Endothelial cell of umbilical vein (primary cell): ENCODE measurements around the gene WNT4. TPM values are rescaled to one million over a fixed set of nuclear protein-coding genes. Genes with fewer than 3 reads are reported as not detected.

Source experiments
- BruUV-seq: library from RNA; stranded (reverse); fragments of 400-500 nt; replicated peaks from 2 replicates; lab custom pipeline; 2021; lab: Mats Ljungman, UMichigan
- CTCF ChIA-PET: fragments of 300-600, 350-600 bp; sonication (Branson Sonifier 250); formaldehyde crosslinking; loops from one replicate; lab custom pipeline; 2021; ENCODE audit warnings: antibody characterized with exemption, inconsistent platforms; lab: Charles Lee
- POLR2A ChIA-PET: fragments of 300-600, 350-600 bp; sonication (Branson Sonifier 250); formaldehyde crosslinking; loops from one replicate; lab custom pipeline; 2021; ENCODE audit warnings: antibody characterized with exemption, inconsistent platforms; lab: Charles Lee
- DNase-seq: peaks from one replicate; pipeline ENCODE4 v3.0.0-alpha.2; 2011; ENCODE audit warnings: low read depth, low spot score
- FAIRE-seq: peaks from 2 replicates; lab custom pipeline; 2011; peaks lifted over from hg19 to GRCh38; lab: Jason Lieb, UNC
- H2AFZ ChIP-seq: 2 replicates; pipeline ENCODE4 v1.6.0; 2012; ENCODE audit warnings: low read depth, low read length, control low read depth, inconsistent platforms
- H3K27ac ChIP-seq: 2 replicates; pipeline ENCODE4 v1.5.1; 2011; ENCODE audit warnings: low read depth, mild to moderate bottlenecking, control low read depth, low read length, moderate library complexity; ENCODE audit not compliant: insufficient read depth
- H3K27me3 ChIP-seq, 2 experiments: 2 replicates each; pipeline versions ENCODE4 v1.6.0 to v1.6.1; 2011; ENCODE audit warnings: low read length in 2 of 2, mixed read lengths in 1 of 2; ENCODE audit not compliant: control insufficient read depth in 2 of 2, insufficient read depth in 2 of 2
- H3K36me3 ChIP-seq, 2 experiments: 2 replicates in 1 of 2; 3 replicates in 1 of 2; pipeline ENCODE4 v1.5.1; 2011; ENCODE audit warnings: low read length in 2 of 2, mild to moderate bottlenecking in 1 of 2, moderate library complexity in 1 of 2; ENCODE audit not compliant: control insufficient read depth in 2 of 2, insufficient read depth in 2 of 2; ENCODE audit errors: extremely low read depth in 1 of 2
- H3K4me1 ChIP-seq: 3 replicates; pipeline ENCODE4 v1.5.1; 2011; ENCODE audit warnings: mild to moderate bottlenecking, low read length; ENCODE audit not compliant: control insufficient read depth, insufficient read depth; ENCODE audit errors: extremely low read depth
- H3K4me2 ChIP-seq: 2 replicates; pipeline ENCODE4 v1.6.1; 2011; ENCODE audit warnings: low read length, control low read depth, mixed read lengths; ENCODE audit not compliant: insufficient read depth
- H3K4me3 ChIP-seq, 3 experiments: fragments of 200-600 bp in 1 of 3; sonication (generic), shearing (Covaris generic) in 1 of 3; replicated peaks in 1 of 3; 2 replicates each; pipeline ENCODE4 v1.5.1; 2011 to 2016; ENCODE audit warnings: control low read depth in 3 of 3, low read length in 3 of 3, mild to moderate bottlenecking in 2 of 3, inconsistent platforms in 1 of 3, low read depth in 1 of 3, moderate library complexity in 1 of 3; ENCODE audit not compliant: insufficient read depth in 1 of 3
- H3K79me2 ChIP-seq: 2 replicates; pipeline ENCODE4 v1.6.0; 2012; ENCODE audit warnings: low read length, inconsistent platforms; ENCODE audit not compliant: control insufficient read depth, insufficient read depth
- H3K9ac ChIP-seq: replicated peaks from 2 replicates; pipeline ENCODE3; 2011; ENCODE audit warnings: low read length, control low read depth; ENCODE audit not compliant: insufficient read depth; ENCODE audit errors: extremely low read depth
- H3K9me1 ChIP-seq: replicated peaks from 3 replicates; pipeline ENCODE4 v1.6.0; 2011; ENCODE audit warnings: mild to moderate bottlenecking, low read length; ENCODE audit not compliant: control insufficient read depth, insufficient read depth; ENCODE audit errors: extremely low read depth
- H3K9me3 ChIP-seq: replicated peaks from 2 replicates; pipeline ENCODE4 v1.5.1; 2012; ENCODE audit warnings: low read length, inconsistent platforms; ENCODE audit not compliant: control insufficient read depth, insufficient read depth
- H4K20me1 ChIP-seq: replicated peaks from 2 replicates; pipeline ENCODE3; 2011; ENCODE audit warnings: mild to moderate bottlenecking, low read length; ENCODE audit not compliant: control insufficient read depth, insufficient read depth; ENCODE audit errors: extremely low read depth
- EZH2 ChIP-seq: IDR thresholded peaks from 2 replicates; pipeline ENCODE4 v1.6.1; 2012; ENCODE audit warnings: borderline replicate concordance, low read depth, mild to moderate bottlenecking, moderate library complexity, low read length, inconsistent platforms; ENCODE audit not compliant: severe bottlenecking
- FOS ChIP-seq: IDR thresholded peaks from 2 replicates; pipeline ENCODE4 v1.6.1; 2011; ENCODE audit warnings: mild to moderate bottlenecking, low read length, moderate library complexity, borderline replicate concordance; ENCODE audit not compliant: insufficient read depth
- GATA2 ChIP-seq: IDR thresholded peaks from 2 replicates; pipeline ENCODE4 v1.7.0; 2011; ENCODE audit warnings: low read depth, mild to moderate bottlenecking, moderate library complexity, mixed read lengths, low read length; ENCODE audit not compliant: insufficient read length, insufficient read depth
- JUN ChIP-seq: IDR thresholded peaks from 2 replicates; pipeline ENCODE4 v1.6.1; 2011; ENCODE audit warnings: borderline replicate concordance, low read depth; ENCODE audit not compliant: insufficient read length, insufficient read depth
- MYC ChIP-seq: IDR thresholded peaks from one replicate; pipeline ENCODE4 v1.6.1; 2011; ENCODE audit warnings: mild to moderate bottlenecking, low read depth, low read length
- POLR2A ChIP-seq: IDR thresholded peaks from 2 replicates; pipeline ENCODE4 v1.6.1; 2012; ENCODE audit warnings: low read depth, mild to moderate bottlenecking, control low read depth, low read length
- POLR2AphosphoS5 ChIP-seq: IDR thresholded peaks from 2 replicates; pipeline ENCODE4 v1.6.1; 2012; ENCODE audit warnings: low read depth, mild to moderate bottlenecking, control low read depth, low read length, moderate library complexity; ENCODE audit not compliant: insufficient read depth
- dilution Hi-C: fragments of 300-500 bp; cut with MboI; formaldehyde crosslinking; loops from one replicate; pipeline ENCODE4 v1.15.0; 2019; ENCODE audit warnings: low sequenced_read_pairs; ENCODE audit not compliant: extremely low pct_ligation_motif_present
- intact Hi-C: fragments of 100-400 bp; cut with micrococcal nuclease; formaldehyde crosslinking; loops from one replicate; pipeline ENCODE4 v1.10.0; 2022
- polyA plus RNA-seq, 4 experiments: library from polyadenylated mRNA; depleted of rRNA in 3 of 4; stranded (reverse) in 3 of 4; unstranded in 1 of 4; fragments of >200 nt; gene quantifications; 2 replicates each; pipeline versions ENCODE4 v1.2.1 to v1.2.3, GENCODE V29; 2011 to 2012; ENCODE audit warnings: missing spikeins in 1 of 4
- total RNA-seq: library from RNA; stranded (reverse); gene quantifications from 2 replicates; pipeline ENCODE4 v1.2.3, GENCODE V29; 2021
- TF ChIP-seq, protein P1 (sequence below): IDR thresholded peaks from 2 replicates; pipeline ENCODE4 v1.6.1; 2011; ENCODE audit not compliant: insufficient read depth, insufficient read length
- TF ChIP-seq, protein P2 (sequence below), 2 donors: IDR thresholded peaks; 1 replicate in 1 of 2; 2 replicates in 1 of 2; pipeline ENCODE4 v1.5.1; 2011; ENCODE audit warnings: low read length in 2 of 2, mild to moderate bottlenecking in 2 of 2, moderate library complexity in 2 of 2, control low read depth in 1 of 2, inconsistent platforms in 1 of 2, low read depth in 1 of 2; ENCODE audit not compliant: insufficient read depth in 1 of 2; ENCODE audit errors: extremely low read depth in 1 of 2

Gene WNT4
- total and polyA plus RNA-seq, 2 donors (not counting 3 experiments of a cell fraction or from before 2014, with no cell fraction given) = 0.06 TPM; not detected in 1

DNA sequence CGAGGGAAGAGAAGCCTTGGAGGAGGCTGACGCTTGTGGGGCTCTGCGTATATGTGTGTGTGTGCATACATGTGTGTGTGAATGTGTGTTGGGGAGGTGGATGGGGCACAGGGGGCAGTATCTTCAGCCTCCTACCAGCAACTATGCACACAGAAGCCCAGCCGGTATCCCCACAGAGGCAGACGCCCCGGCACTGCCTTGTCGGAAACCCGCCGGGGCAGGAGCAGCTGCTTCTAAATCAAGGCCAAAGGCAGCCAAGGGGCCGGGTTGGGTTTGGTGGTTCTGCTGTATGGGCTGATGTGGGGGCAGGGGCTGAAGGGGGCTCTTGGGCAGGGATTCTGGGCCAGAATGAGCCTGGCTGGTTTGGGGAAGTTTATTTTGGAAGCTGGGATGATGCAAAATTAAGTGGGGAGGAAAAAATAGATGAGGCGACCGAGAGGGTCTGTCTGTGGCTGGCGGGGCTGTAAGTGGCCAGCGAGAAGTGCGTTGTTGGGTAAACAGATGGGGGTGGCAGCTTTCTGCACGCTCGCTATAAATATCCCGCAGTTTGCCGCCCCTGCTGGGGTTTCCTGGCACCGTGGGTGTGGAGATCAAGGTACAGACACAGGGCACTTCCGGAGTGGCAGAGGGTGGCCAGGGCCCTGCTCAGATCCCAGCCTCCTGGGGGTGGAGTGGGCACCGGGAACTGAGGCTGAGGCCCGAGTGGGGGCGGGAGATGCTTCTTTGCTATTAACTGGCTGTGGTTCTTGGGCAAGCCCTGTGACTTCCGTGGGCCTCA lies 11.0 kb upstream of the WNT4 start:
- Histone ChIP-seq H3K79me2 (no peaks in the 10 kb centered on the region), H3K9ac (no peak overlapping the region), H3K4me1 (no peaks in the 10 kb centered on the region), H3K36me3 (no peaks in the 10 kb centered on the region), H3K27me3 (peaks cover 0 to 7% of the 10 kb centered on the region in 2 experiments), H3K4me3 (no peak overlapping the region), H3K4me2 (no peak overlapping the region), H4K20me1 (no peaks in the 10 kb centered on the region), H3K9me3 (no peaks in the 10 kb centered on the region), H3K9me1 (no peaks in the 10 kb centered on the region), H2AFZ (no peak overlapping the region), H3K27ac (no peak overlapping the region)
- dilution Hi-C loops = no loop called here
- no peak for DNase-seq
- CTCF ChIA-PET = interaction anchor here (1.2 to 1.5 kb wide), 3 partner anchors 9 to 16 kb away, joined by 3 to 4 read pairs (median 4); partner anchors contain the start of gene WNT4
- no TSS peak for BruUV-seq
- TF ChIP-seq, protein P1, sequence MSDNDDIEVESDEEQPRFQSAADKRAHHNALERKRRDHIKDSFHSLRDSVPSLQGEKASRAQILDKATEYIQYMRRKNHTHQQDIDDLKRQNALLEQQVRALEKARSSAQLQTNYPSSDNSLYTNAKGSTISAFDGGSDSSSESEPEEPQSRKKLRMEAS = no peak
- TF ChIP-seq POLR2A = no peak
- TF ChIP-seq JUN = no peak
- TF ChIP-seq GATA2 = no peak
- no peak for TF ChIP-seq FOS
- TF ChIP-seq EZH2 = no peak
- TF ChIP-seq, protein P2, sequence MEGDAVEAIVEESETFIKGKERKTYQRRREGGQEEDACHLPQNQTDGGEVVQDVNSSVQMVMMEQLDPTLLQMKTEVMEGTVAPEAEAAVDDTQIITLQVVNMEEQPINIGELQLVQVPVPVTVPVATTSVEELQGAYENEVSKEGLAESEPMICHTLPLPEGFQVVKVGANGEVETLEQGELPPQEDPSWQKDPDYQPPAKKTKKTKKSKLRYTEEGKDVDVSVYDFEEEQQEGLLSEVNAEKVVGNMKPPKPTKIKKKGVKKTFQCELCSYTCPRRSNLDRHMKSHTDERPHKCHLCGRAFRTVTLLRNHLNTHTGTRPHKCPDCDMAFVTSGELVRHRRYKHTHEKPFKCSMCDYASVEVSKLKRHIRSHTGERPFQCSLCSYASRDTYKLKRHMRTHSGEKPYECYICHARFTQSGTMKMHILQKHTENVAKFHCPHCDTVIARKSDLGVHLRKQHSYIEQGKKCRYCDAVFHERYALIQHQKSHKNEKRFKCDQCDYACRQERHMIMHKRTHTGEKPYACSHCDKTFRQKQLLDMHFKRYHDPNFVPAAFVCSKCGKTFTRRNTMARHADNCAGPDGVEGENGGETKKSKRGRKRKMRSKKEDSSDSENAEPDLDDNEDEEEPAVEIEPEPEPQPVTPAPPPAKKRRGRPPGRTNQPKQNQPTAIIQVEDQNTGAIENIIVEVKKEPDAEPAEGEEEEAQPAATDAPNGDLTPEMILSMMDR (IDR thresholded peaks at IDR 0.05; ENCODE audit: extremely low read depth in 1 of 2, insufficient read depth in 1 of 2, low read depth in 1 of 2, low read length in 2 of 2) = no peak
- TF ChIP-seq POLR2AphosphoS5 = no peak
- no peak for TF ChIP-seq MYC
- FAIRE-seq = no peak
- POLR2A ChIA-PET = no interaction called here
- intact Hi-C loops = no loop called here
